Natural killer cell (primary cell): ENCODE measurements around the gene MACROD2. TPM values are rescaled to one million over a fixed set of nuclear protein-coding genes. Genes with fewer than 3 reads are reported as not detected.
"Not testable (repeated sequence)": the region's sequence is repeated elsewhere in the genome, so short reads cannot be mapped to it uniquely, and the experiment has no call there.

Experiments
- ATAC-seq, 3 donors: fragments of 150-1000 bp in 2 of 3; fragments of 200-7000 bp in 1 of 3; cut with Tn5 transposase; 1 replicate in 1 of 3; 2 replicates in 2 of 3; pipeline ENCODE4 v1.10.0; 2021; ENCODE audit warnings: mild to moderate bottlenecking in 2 of 3, moderate library complexity in 2 of 3
- DNase-seq, 2 donors: peaks; one replicate each; pipeline versions ENCODE4 v3.0.0 to v3.0.0-alpha.2; 2013 to 2021; ENCODE audit warnings: mixed read lengths in 1 of 2
- H3K27ac ChIP-seq: one replicate; pipeline ENCODE4 v1.5.1; 2013; ENCODE audit warnings: mild to moderate bottlenecking, low read length
- H3K27me3 ChIP-seq: one replicate; pipeline ENCODE4 v1.6.1; 2013; ENCODE audit warnings: low read length; ENCODE audit not compliant: control insufficient read depth, insufficient read depth
- H3K36me3 ChIP-seq: one replicate; pipeline ENCODE4 v1.6.1; 2013; ENCODE audit warnings: low read length; ENCODE audit not compliant: control insufficient read depth, insufficient read depth
- H3K4me1 ChIP-seq: one replicate; pipeline ENCODE4 v1.6.1; 2013; ENCODE audit warnings: low read length; ENCODE audit not compliant: control insufficient read depth, insufficient read depth
- H3K4me3 ChIP-seq: one replicate; pipeline ENCODE4 v1.5.1; 2013; ENCODE audit warnings: low read length
- H3K9me3 ChIP-seq: one replicate; pipeline ENCODE4 v1.6.1; 2013; ENCODE audit warnings: low read length; ENCODE audit not compliant: control insufficient read depth, insufficient read depth
- H3K27ac Mint-ChIP-seq, 2 donors: one replicate each; pipeline ENCODE4 v1.8.0; 2022; ENCODE audit warnings: mild to moderate bottlenecking in 2 of 2, mixed read lengths in 2 of 2, moderate library complexity in 1 of 2
- H3K27me3 Mint-ChIP-seq, 2 donors: one replicate each; pipeline ENCODE4 v1.8.0; 2022; ENCODE audit warnings: low read depth in 2 of 2, mixed read lengths in 2 of 2
- H3K36me3 Mint-ChIP-seq: one replicate; pipeline ENCODE4 v1.8.0; 2022; ENCODE audit warnings: mixed read lengths
- H3K4me1 Mint-ChIP-seq, 2 donors: one replicate each; pipeline ENCODE4 v1.8.0; 2022; ENCODE audit warnings: mixed read lengths in 2 of 2
- H3K4me3 Mint-ChIP-seq: one replicate; pipeline ENCODE4 v1.8.0; 2022; ENCODE audit warnings: mild to moderate bottlenecking, moderate library complexity, mixed read lengths
- H3K9me3 Mint-ChIP-seq, 2 donors: one replicate each; pipeline ENCODE4 v1.8.0; 2022; ENCODE audit warnings: mixed read lengths in 2 of 2
- WGBS: methylation state at CpG from one replicate; pipeline ENCODE4 v1.1.7; 2013; ENCODE audit warnings: missing lambda C conversion rate; ENCODE audit not compliant: insufficient coverage; 5-methylcytosine and 5-hydroxymethylcytosine counted together
- intact Hi-C: fragments of 100-400 bp; cut with micrococcal nuclease; formaldehyde crosslinking; loops from one replicate; pipeline ENCODE4 v1.14.2; 2022
- total RNA-seq, 4 donors: library from RNA; stranded (reverse); fragments of 120-200 nt in 1 of 4; gene quantifications; one replicate each; pipeline versions ENCODE4 v1.2.3 to v1.2.4, GENCODE V29; 2013 to 2022
- TF ChIP-seq, protein P1 (sequence below): fragments of 200-600 bp; IDR thresholded peaks from one replicate; pipeline ENCODE4 v1.8.0; 2022; ENCODE audit warnings: antibody characterized with exemption

Gene MACROD2
- total RNA-seq, 3 donors from 2014 or later (not counting 1 experiment from before 2014, with no cell fraction given) = 0.19 to 0.88 TPM; not detected in 1

DNA sequence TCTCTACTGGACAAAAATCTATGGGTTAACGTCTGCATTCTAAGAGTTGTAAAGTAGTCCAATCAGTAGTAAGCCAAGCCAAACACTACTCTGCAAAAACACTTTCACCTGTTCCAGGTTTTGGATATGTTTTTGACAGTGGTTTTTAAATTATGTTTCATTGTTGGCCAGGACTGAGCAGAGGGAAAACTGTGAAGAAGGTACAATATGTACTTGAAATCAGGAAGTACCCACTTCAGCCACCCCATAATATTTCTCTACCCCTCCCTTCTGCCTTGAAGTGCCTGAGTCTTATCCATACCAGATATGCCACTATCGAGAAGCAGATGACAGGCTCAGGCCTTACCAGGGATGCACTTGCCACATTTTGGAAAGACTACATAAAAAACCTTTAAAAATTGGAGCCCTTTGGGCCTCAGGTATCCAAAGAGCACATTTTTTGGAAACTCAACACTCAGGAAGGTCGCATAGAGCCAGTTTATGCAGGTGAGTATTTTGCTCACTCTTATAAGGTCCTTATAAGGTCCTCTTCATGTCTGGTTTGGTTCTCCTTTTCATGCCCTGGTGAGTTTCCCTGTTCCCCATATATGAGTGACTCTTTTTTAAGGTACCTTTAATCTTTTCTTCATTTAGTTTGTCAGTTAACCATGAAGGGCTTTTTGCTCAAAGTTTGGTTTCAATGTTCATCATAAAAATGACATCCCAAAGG, 1201.4 kb downstream of the MACROD2 start:
- intact Hi-C loops = no loop called here
- WGBS = 75% methylated on average over 2 of the region's 3 CpGs
- no peak overlapping the region for H3K4me3 Mint-ChIP-seq
- Histone ChIP-seq H3K4me3 (no peak overlapping the region), H3K36me3 (no peaks in the 10 kb centered on the region), H3K27ac (no peak overlapping the region), H3K4me1 (no peaks in the 10 kb centered on the region), H3K27me3 (no peaks in the 10 kb centered on the region), H3K9me3 (no peaks in the 10 kb centered on the region)
- no peak for ATAC-seq
- H3K4me1 Mint-ChIP-seq = no peaks in the 10 kb centered on the region
- TF ChIP-seq, protein P1, sequence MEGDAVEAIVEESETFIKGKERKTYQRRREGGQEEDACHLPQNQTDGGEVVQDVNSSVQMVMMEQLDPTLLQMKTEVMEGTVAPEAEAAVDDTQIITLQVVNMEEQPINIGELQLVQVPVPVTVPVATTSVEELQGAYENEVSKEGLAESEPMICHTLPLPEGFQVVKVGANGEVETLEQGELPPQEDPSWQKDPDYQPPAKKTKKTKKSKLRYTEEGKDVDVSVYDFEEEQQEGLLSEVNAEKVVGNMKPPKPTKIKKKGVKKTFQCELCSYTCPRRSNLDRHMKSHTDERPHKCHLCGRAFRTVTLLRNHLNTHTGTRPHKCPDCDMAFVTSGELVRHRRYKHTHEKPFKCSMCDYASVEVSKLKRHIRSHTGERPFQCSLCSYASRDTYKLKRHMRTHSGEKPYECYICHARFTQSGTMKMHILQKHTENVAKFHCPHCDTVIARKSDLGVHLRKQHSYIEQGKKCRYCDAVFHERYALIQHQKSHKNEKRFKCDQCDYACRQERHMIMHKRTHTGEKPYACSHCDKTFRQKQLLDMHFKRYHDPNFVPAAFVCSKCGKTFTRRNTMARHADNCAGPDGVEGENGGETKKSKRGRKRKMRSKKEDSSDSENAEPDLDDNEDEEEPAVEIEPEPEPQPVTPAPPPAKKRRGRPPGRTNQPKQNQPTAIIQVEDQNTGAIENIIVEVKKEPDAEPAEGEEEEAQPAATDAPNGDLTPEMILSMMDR = no peak
- no peaks in the 10 kb centered on the region for H3K36me3 Mint-ChIP-seq
- no peak overlapping the region for H3K27ac Mint-ChIP-seq
- H3K9me3 Mint-ChIP-seq = peaks cover 9 to 15% of the 10 kb centered on the region in 2 donors
- no peaks in the 10 kb centered on the region for H3K27me3 Mint-ChIP-seq
- DNase-seq = no peak

DNA sequence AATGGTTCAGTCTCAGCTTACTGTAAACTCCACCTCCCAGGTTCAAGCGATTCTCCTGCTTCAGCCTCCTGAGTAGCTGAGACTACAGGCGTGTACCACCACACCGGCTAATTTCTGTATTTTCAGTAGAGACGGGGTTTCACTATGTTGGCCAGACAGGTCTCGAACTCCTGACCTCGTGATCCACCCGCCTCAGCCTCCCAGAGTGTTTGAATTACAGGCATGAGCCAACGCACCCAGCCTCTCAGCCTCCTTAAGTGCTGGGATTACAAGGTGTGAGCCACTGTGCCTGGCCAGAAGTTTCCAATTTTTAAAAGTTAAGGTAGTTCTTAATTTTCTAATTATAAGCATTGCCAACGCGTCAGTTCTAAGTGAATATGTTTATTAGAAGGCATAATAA, 1202.7 kb downstream of the MACROD2 start:
- H3K9me3 Mint-ChIP-seq, H3K27ac ChIP-seq, ATAC-seq, H3K36me3 ChIP-seq, H3K36me3 Mint-ChIP-seq, H3K9me3 ChIP-seq, intact Hi-C loops, H3K4me3 ChIP-seq, H3K4me1 ChIP-seq, DNase-seq, H3K27me3 Mint-ChIP-seq, H3K27me3 ChIP-seq, H3K4me3 Mint-ChIP-seq, H3K4me1 Mint-ChIP-seq, H3K27ac Mint-ChIP-seq: not testable (repeated sequence)
- WGBS = 86% methylated on average over 8 of the region's 10 CpGs

DNA sequence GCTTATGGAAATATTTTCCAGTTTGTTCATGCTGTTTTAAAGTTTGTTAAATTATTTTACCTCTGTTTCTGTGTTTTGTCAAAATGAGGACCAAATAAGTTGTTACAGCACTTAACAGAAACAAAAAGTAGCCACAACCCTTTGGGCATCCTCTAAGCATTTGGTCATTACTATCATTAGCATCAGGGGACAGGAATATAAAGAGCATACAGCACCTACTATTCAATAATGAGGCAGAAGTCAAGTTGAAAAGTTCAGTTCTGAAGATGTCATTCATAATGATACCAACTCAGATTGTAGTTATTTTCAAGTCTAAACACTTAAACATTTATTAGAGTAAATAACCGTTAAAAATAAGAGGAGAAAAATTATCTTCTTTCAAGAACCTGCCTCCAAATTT, 1204.4 kb downstream of the MACROD2 start:
- Mint-ChIP-seq H3K4me3 (no peak overlapping the region), H3K9me3 (peaks cover 4 to 6% of the 10 kb centered on the region in 2 donors), H3K27ac (no peak overlapping the region), H3K36me3 (no peaks in the 10 kb centered on the region), H3K4me1 (no peaks in the 10 kb centered on the region), H3K27me3 (no peaks in the 10 kb centered on the region)
- H3K27me3 ChIP-seq = no peaks in the 10 kb centered on the region
- H3K4me3 ChIP-seq = no peak overlapping the region
- TF ChIP-seq, protein P1 = no peak
- no peaks in the 10 kb centered on the region for H3K36me3 ChIP-seq
- ATAC-seq = no peak
- intact Hi-C loops = no loop called here
- H3K4me1 ChIP-seq = no peaks in the 10 kb centered on the region
- H3K27ac ChIP-seq = no peak overlapping the region
- H3K9me3 ChIP-seq = no peaks in the 10 kb centered on the region
- WGBS = no CpG with 5 or more reads among the region's 1 CpG
- DNase-seq = no peak

DNA sequence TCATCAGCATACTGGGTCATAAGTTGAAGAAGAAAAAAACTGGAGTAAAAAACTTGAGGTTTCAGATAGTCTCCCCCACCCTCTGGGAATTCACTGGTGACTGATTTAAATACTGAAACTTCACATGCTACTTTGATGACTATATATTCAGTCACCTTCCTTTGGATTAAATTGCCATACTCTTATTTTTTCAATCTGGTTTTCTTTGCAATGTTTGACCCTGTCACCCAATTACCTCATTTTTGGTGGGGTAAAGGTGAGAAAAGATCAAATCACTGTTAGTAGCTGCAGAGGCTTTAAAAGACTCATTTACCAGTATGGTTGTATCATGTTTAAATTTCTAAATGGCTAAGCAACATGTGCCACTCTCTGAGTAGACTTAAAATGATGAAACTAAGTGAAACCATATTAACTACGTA, 1204.8 kb downstream of the MACROD2 start:
- no peaks in the 10 kb centered on the region for H3K4me1 Mint-ChIP-seq
- Histone ChIP-seq H3K4me1 (no peaks in the 10 kb centered on the region), H3K27me3 (no peaks in the 10 kb centered on the region), H3K36me3 (no peaks in the 10 kb centered on the region), H3K4me3 (no peak overlapping the region), H3K27ac (no peak overlapping the region), H3K9me3 (no peaks in the 10 kb centered on the region)
- H3K27ac Mint-ChIP-seq = no peak overlapping the region
- ATAC-seq = no peak
- no peak overlapping the region for H3K4me3 Mint-ChIP-seq
- WGBS = 83% methylated on average over 1 of the region's 1 CpG
- TF ChIP-seq, protein P1 = no peak
- H3K36me3 Mint-ChIP-seq = no peaks in the 10 kb centered on the region
- intact Hi-C loops = no loop called here
- no peak for DNase-seq
- H3K27me3 Mint-ChIP-seq = no peaks in the 10 kb centered on the region
- H3K9me3 Mint-ChIP-seq = peaks cover 4 to 6% of the 10 kb centered on the region in 2 donors
